Measurements from ENCODE around the gene CAMK2A.

CAMK2A gene

DNA sequence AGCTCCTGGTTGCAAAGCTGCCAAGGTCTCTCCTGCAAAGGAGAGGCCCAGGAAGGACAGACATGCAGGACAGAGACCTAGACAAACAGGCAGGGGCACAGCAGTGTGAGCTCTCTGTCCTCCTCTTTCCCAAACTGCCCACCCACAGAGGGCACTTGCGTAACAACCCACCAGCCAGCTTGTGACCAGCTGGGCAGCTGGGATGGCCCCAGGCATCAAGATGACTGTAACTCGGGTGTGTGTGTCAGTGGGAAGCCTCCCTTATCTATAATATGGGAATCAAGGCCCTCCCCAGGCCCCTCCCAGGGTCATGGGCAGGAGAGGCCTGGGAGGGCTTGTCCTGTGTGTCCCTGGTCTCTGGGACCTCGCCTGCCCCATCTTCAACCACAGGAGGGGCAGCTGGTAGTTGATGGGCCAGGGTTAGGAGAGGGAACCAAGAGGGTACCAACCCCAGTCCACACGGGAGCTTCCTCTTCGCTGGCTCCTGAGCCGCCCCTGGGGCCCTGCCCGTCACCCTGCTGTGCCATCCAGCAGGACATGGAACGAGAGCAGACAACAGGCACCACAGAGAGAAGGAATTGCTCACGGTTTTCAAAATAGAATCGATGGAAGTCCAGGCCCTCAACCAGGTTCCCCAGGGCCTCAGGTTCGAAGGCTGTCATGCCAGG lies 61.8 kb downstream of the CAMK2A start:
- no peak overlapping the region for H3K9ac ChIP-seq (ENCODE audit: low read length)
- no peaks in the 10 kb centered on the region for H4K20me1 ChIP-seq (ENCODE audit: low read depth, low read length)
- no peaks in the 10 kb centered on the region for H3K27me3 ChIP-seq (ENCODE audit: low read length)
- no peak overlapping the region for H3K4me3 ChIP-seq (ENCODE audit: insufficient read depth, low read length, poor library complexity, severe bottlenecking)
- H3K9me2 ChIP-seq (replicated peaks; ENCODE audit: insufficient read depth, low read length) = no peaks in the 10 kb centered on the region
- TF ChIP-seq, protein P1, sequence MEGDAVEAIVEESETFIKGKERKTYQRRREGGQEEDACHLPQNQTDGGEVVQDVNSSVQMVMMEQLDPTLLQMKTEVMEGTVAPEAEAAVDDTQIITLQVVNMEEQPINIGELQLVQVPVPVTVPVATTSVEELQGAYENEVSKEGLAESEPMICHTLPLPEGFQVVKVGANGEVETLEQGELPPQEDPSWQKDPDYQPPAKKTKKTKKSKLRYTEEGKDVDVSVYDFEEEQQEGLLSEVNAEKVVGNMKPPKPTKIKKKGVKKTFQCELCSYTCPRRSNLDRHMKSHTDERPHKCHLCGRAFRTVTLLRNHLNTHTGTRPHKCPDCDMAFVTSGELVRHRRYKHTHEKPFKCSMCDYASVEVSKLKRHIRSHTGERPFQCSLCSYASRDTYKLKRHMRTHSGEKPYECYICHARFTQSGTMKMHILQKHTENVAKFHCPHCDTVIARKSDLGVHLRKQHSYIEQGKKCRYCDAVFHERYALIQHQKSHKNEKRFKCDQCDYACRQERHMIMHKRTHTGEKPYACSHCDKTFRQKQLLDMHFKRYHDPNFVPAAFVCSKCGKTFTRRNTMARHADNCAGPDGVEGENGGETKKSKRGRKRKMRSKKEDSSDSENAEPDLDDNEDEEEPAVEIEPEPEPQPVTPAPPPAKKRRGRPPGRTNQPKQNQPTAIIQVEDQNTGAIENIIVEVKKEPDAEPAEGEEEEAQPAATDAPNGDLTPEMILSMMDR (IDR thresholded peaks at IDR 0.05; ENCODE audit: insufficient read depth, low read length, poor library complexity, severe bottlenecking) = no peak
- no peak for TF ChIP-seq EZH2phosphoT487 (conservative IDR thresholded peaks at IDR 0.05; ENCODE audit: low read length)
- H3K36me3 ChIP-seq (ENCODE audit: low read length) = no peaks in the 10 kb centered on the region
- no peak overlapping the region for H3K4me2 ChIP-seq (ENCODE audit: low read depth, low read length, poor library complexity, severe bottlenecking)
- no peak overlapping the region for H2AFZ ChIP-seq (ENCODE audit: low read depth, low read length, severe bottlenecking)
- no peaks in the 10 kb centered on the region for H3K9me3 ChIP-seq (ENCODE audit: insufficient read depth, low read length)
- H3F3A ChIP-seq (ENCODE audit: insufficient read depth) = no peaks in the 10 kb centered on the region
- H3K27ac ChIP-seq (ENCODE audit: low read depth, low read length) = no peak overlapping the region
- H3K79me2 ChIP-seq (ENCODE audit: insufficient read depth, low read length) = no peaks in the 10 kb centered on the region

DNA sequence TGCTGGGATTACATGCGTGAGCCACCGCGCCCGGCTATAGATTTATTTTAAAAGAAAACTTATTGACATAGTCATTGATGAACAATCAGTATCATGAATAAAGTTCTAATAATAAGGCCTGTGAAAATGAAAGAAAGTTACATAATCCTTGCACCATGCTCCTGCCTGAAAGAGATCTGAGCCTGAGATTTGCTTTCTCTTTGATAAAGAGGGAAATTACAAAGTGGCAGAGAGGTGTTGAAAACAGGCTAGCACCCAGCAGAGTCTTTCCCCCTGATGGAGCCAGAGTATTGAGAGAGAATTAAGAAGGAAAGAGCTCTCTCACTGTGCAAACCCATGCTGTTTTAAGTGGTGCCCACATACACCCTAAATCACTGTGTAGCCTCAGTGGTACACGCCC lies 62.5 kb downstream of the CAMK2A start:
- H3K4me2 ChIP-seq (ENCODE audit: low read depth, low read length, poor library complexity, severe bottlenecking) = no peak overlapping the region

DNA sequence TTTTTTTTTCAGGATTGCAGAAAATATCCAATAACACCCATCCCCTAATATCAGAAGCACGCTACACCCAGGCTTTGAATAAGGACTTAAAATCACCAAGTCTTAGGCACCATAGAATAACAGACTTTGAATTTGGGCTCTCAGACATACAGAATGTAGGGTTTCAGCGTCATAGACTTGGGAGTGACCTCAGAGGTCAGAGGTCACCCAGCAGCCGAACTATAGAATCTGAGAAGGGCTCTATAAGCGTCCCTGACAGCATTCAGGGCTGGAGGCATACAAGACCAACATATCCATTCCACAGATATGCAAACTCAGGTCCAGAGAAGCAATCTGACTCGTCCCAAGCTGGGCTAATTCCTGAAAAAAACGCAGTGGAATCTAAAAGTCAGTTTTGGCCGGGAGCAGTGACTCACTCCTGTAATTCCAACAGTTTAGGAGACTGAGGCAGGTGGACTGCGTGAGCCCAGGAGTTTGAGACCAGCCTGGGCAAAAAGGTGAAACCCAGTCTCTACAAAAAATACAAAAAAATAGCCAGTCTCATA lies 65.0 kb downstream of the CAMK2A start:
- H3K9me2 ChIP-seq (replicated peaks; ENCODE audit: insufficient read depth, low read length) = no peaks in the 10 kb centered on the region
- no peak overlapping the region for H3K9ac ChIP-seq (ENCODE audit: low read length)
- no peaks in the 10 kb centered on the region for H3K79me2 ChIP-seq (ENCODE audit: insufficient read depth, low read length)
- no peaks in the 10 kb centered on the region for H4K20me1 ChIP-seq (ENCODE audit: low read depth, low read length)
- no peak for TF ChIP-seq EZH2phosphoT487 (conservative IDR thresholded peaks at IDR 0.05; ENCODE audit: low read length)
- TF ChIP-seq, protein P1 (IDR thresholded peaks at IDR 0.05; ENCODE audit: insufficient read depth, low read length, poor library complexity, severe bottlenecking) = no peak
- H3K27me3 ChIP-seq (ENCODE audit: low read length) = no peaks in the 10 kb centered on the region
- no peak overlapping the region for H3K4me3 ChIP-seq (ENCODE audit: insufficient read depth, low read length, poor library complexity, severe bottlenecking)
- no peak overlapping the region for H2AFZ ChIP-seq (ENCODE audit: low read depth, low read length, severe bottlenecking)
- no peak overlapping the region for H3K4me2 ChIP-seq (ENCODE audit: low read depth, low read length, poor library complexity, severe bottlenecking)
- no peaks in the 10 kb centered on the region for H3K36me3 ChIP-seq (ENCODE audit: low read length)
- no peak overlapping the region for H3K27ac ChIP-seq (ENCODE audit: low read depth, low read length)
- no peaks in the 10 kb centered on the region for H3F3A ChIP-seq (ENCODE audit: insufficient read depth)
- no peaks in the 10 kb centered on the region for H3K9me3 ChIP-seq (ENCODE audit: insufficient read depth, low read length)

More for the DNA sequence above, 62.5 kb downstream of the CAMK2A start:
- Histone ChIP-seq H3K36me3 (ENCODE audit: low read length) (no peaks in the 10 kb centered on the region), H3K27ac (ENCODE audit: low read depth, low read length) (no peak overlapping the region), H3K9me3 (ENCODE audit: insufficient read depth, low read length) (no peaks in the 10 kb centered on the region), H3K79me2 (ENCODE audit: insufficient read depth, low read length) (no peaks in the 10 kb centered on the region), H3K27me3 (ENCODE audit: low read length) (no peaks in the 10 kb centered on the region), H3F3A (ENCODE audit: insufficient read depth) (no peaks in the 10 kb centered on the region), H3K4me3 (ENCODE audit: insufficient read depth, low read length, poor library complexity, severe bottlenecking) (no peak overlapping the region), H4K20me1 (ENCODE audit: low read depth, low read length) (no peaks in the 10 kb centered on the region), H2AFZ (ENCODE audit: low read depth, low read length, severe bottlenecking) (no peak overlapping the region), H3K9me2 (replicated peaks; ENCODE audit: insufficient read depth, low read length) (no peaks in the 10 kb centered on the region), H3K9ac (ENCODE audit: low read length) (no peak overlapping the region)
- TF ChIP-seq, protein P1 (IDR thresholded peaks at IDR 0.05; ENCODE audit: insufficient read depth, low read length, poor library complexity, severe bottlenecking) = no peak
- TF ChIP-seq EZH2phosphoT487 (conservative IDR thresholded peaks at IDR 0.05; ENCODE audit: low read length) = no peak
